K562 (cell line): ENCODE measurements around the gene GALNT18. TPM values are rescaled to one million over a fixed set of nuclear protein-coding genes. Genes with fewer than 3 reads are reported as not detected.

Source experiments
- ATAC-seq: fragments of 200-7000 bp; cut with Tn5 transposase; 3 replicates; pipeline ENCODE4 v1.9.1; 2020; ENCODE audit warnings: moderate library complexity
- BruUV-seq: library from RNA; stranded (reverse); fragments of 400-500 nt; replicated peaks from 2 replicates; lab custom pipeline; 2021; lab: Mats Ljungman, UMichigan
- CTCF ChIA-PET: fragments of 300-600 bp; formaldehyde crosslinking; extraction: SDS; loops from one replicate; lab custom pipeline; 2021; ENCODE audit warnings: low intra/inter-chr PET ratio; lab: Yijun Ruan, JAX
- POLR2A ChIA-PET: fragments of 300-600, 350-650 bp; sonication (Branson Sonifier 250); formaldehyde crosslinking; extraction: SDS; loops from one replicate; lab custom pipeline; 2021; ENCODE audit warnings: antibody characterized with exemption, inconsistent platforms; lab: Yijun Ruan, JAX
- DNase-seq, 4 experiments: peaks; one replicate each; pipeline versions ENCODE4 v3.0.0 to v3.0.0-alpha.2; 2011 to 2018; ENCODE audit warnings: low spot score in 3 of 4, mixed read lengths in 3 of 4; ENCODE audit errors: extremely low read depth in 1 of 4
- FAIRE-seq: peaks from 2 replicates; lab custom pipeline; 2011; peaks lifted over from hg19 to GRCh38; lab: Jason Lieb, UNC
- H2AFZ ChIP-seq: 2 replicates; pipeline ENCODE4 v1.6.0; 2011; ENCODE audit warnings: low read depth, low read length, control low read depth, inconsistent platforms
- H3K27ac ChIP-seq: fragments of 200-600 bp; 3 replicates; pipeline ENCODE4 v1.8.0; 2011; ENCODE audit warnings: low read depth, mild to moderate bottlenecking, control low read depth, inconsistent platforms, low read length, moderate library complexity, mixed read lengths; ENCODE audit errors: extremely low read depth
- H3K27me3 ChIP-seq, 2 experiments: fragments of 300-600 bp in 1 of 2; 2 replicates in 1 of 2; 3 replicates in 1 of 2; pipeline versions ENCODE4 v1.6.0 to v1.8.0; 2011; ENCODE audit warnings: inconsistent platforms in 2 of 2, low read length in 2 of 2, mild to moderate bottlenecking in 1 of 2, mixed read lengths in 1 of 2, moderate library complexity in 1 of 2; ENCODE audit not compliant: control insufficient read depth in 2 of 2, insufficient read depth in 2 of 2
- H3K36me3 ChIP-seq: fragments of 300-600 bp; 3 replicates; pipeline ENCODE4 v1.8.0; 2011; ENCODE audit warnings: mild to moderate bottlenecking, low read length, inconsistent platforms; ENCODE audit not compliant: control insufficient read depth, insufficient read depth
- H3K4me1 ChIP-seq, 2 experiments: fragments of 200-600 bp in 1 of 2; replicated peaks in 1 of 2; 2 replicates in 1 of 2; 3 replicates in 1 of 2; pipeline versions ENCODE4 v1.5.1 to v1.8.0; 2011; ENCODE audit warnings: inconsistent platforms in 2 of 2, low read length in 2 of 2, mild to moderate bottlenecking in 1 of 2, mixed read lengths in 1 of 2, moderate library complexity in 1 of 2; ENCODE audit not compliant: control insufficient read depth in 2 of 2, insufficient read depth in 2 of 2
- H3K4me2 ChIP-seq: 2 replicates; pipeline ENCODE4 v1.6.1; 2011; ENCODE audit warnings: low read length, control low read depth, inconsistent platforms, mixed read lengths; ENCODE audit not compliant: insufficient read depth
- H3K4me3 ChIP-seq: fragments of 200-600 bp; sonication (generic), shearing (Covaris generic); 2 replicates; pipeline ENCODE4 v1.5.1; 2016; ENCODE audit warnings: control low read depth, inconsistent platforms
- H3K79me2 ChIP-seq: fragments of 200-600 bp; 3 replicates; pipeline ENCODE4 v1.8.0; 2011; ENCODE audit warnings: low read length, inconsistent platforms; ENCODE audit not compliant: control insufficient read depth, insufficient read depth
- H3K9ac ChIP-seq, 2 experiments: 2 replicates each; pipeline versions ENCODE4 v1.6.0 to v1.6.1; 2011; ENCODE audit warnings: low read depth in 2 of 2, low read length in 2 of 2, control low read depth in 1 of 2, inconsistent platforms in 1 of 2, mild to moderate bottlenecking in 1 of 2, mixed read lengths in 1 of 2; ENCODE audit not compliant: insufficient read depth in 1 of 2
- H3K9me1 ChIP-seq: one replicate; pipeline ENCODE4 v1.6.0; 2011; ENCODE audit warnings: inconsistent platforms, mild to moderate bottlenecking, low read length, moderate library complexity; ENCODE audit not compliant: control insufficient read depth, insufficient read depth
- H3K9me3 ChIP-seq: replicated peaks from 2 replicates; pipeline ENCODE4 v1.5.1; 2011; ENCODE audit warnings: low read depth, low read length, inconsistent platforms; ENCODE audit not compliant: control insufficient read depth, insufficient read depth
- H4K20me1 ChIP-seq: replicated peaks from 2 replicates; pipeline ENCODE4 v1.6.1; 2011; ENCODE audit warnings: low read length, inconsistent platforms, mixed read lengths; ENCODE audit not compliant: control insufficient read depth, insufficient read depth
- CC2D1A ChIP-seq: fragments of 450-650 bp; IDR thresholded peaks from 2 replicates; pipeline ENCODE4 v1.6.1; 2017; ENCODE audit warnings: mild to moderate bottlenecking
- ETS2 ChIP-seq: IDR thresholded peaks from 2 replicates; pipeline ENCODE4 v1.6.1; 2016; ENCODE audit warnings: borderline replicate concordance, missing genetic modification characterization, mild to moderate bottlenecking, moderate library complexity, missing compliant biosample characterization; ENCODE audit not compliant: poor library complexity, severe bottlenecking
- FOXA3 ChIP-seq, 2 experiments: fragments of 450-650 bp in 1 of 2; sonication (generic) in 1 of 2; formaldehyde crosslinking; IDR thresholded peaks in 1 of 2; conservative IDR thresholded peaks in 1 of 2; 2 replicates each; pipeline versions ENCODE4 v1.4.0 to v1.8.0; 2020 to 2022; ENCODE audit warnings: mild to moderate bottlenecking in 2 of 2, missing genetic modification reagents in 1 of 2
- HDGF ChIP-seq: fragments of 450-650 bp; IDR thresholded peaks from 2 replicates; pipeline ENCODE4 v1.6.1; 2016
- HMG20A ChIP-seq: fragments of 450-650 bp; formaldehyde crosslinking; conservative IDR thresholded peaks from 2 replicates; pipeline ENCODE4 v1.4.0; 2020; ENCODE audit warnings: mild to moderate bottlenecking, mixed read lengths
- HNRNPH1 ChIP-seq: fragments of 200-400 bp; formaldehyde crosslinking; optimal IDR thresholded peaks from 2 replicates; pipeline ENCODE3; 2017; ENCODE audit warnings: low read depth, mild to moderate bottlenecking, low read length, moderate library complexity
- ID3 ChIP-seq, 2 experiments: fragments of 250-450 bp in 1 of 2; fragments of 450-650 bp in 1 of 2; sonication (Bioruptor Pico) in 1 of 2; IDR thresholded peaks; 2 replicates each; pipeline versions ENCODE4 v1.6.1 to v1.8.0; 2016 to 2021; ENCODE audit warnings: mild to moderate bottlenecking in 2 of 2, moderate library complexity in 2 of 2, missing compliant biosample characterization in 1 of 2, missing genetic modification characterization in 1 of 2
- NCOA4 ChIP-seq: fragments of 450-650 bp; IDR thresholded peaks from 2 replicates; pipeline ENCODE4 v1.6.1; 2018; ENCODE audit warnings: mild to moderate bottlenecking; ENCODE audit not compliant: partially characterized antibody
- PRMT5 ChIP-seq: sonication (generic); formaldehyde crosslinking; IDR thresholded peaks from 2 replicates; pipeline ENCODE4 v1.5.0; 2020; ENCODE audit warnings: missing genetic modification reagents
- RBM25 ChIP-seq: fragments of 200-400 bp; formaldehyde crosslinking; IDR thresholded peaks from 2 replicates; pipeline ENCODE4 v1.6.1; 2018; ENCODE audit warnings: low read length, low read depth, moderate library complexity; ENCODE audit not compliant: severe bottlenecking
- SIRT6 ChIP-seq: IDR thresholded peaks from one replicate; pipeline ENCODE4 v1.6.1; 2012; ENCODE audit warnings: low read depth, mild to moderate bottlenecking, control low read depth, inconsistent platforms, low read length, moderate library complexity
- SMARCA5 ChIP-seq: fragments of 450-650 bp; IDR thresholded peaks from 2 replicates; pipeline ENCODE4 v1.6.1; 2016
- SRF ChIP-seq, 2 experiments: fragments of 250-450, 450-650 bp in 1 of 2; sonication (Bioruptor Pico) in 1 of 2; sonication (generic) in 1 of 2; formaldehyde crosslinking; IDR thresholded peaks; 2 replicates each; pipeline versions ENCODE4 v1.5.0 to v1.5.1; 2020 to 2022; ENCODE audit warnings: mild to moderate bottlenecking in 1 of 2, missing genetic modification reagents in 1 of 2
- THAP12 ChIP-seq: fragments of 250-450 bp; sonication (Bioruptor Pico); IDR thresholded peaks from 2 replicates; pipeline ENCODE4 v1.9.0; 2021; ENCODE audit warnings: mild to moderate bottlenecking, inconsistent platforms
- VEZF1 ChIP-seq: fragments of 200-800 bp; sonication (Bioruptor generic); IDR thresholded peaks from 2 replicates; pipeline ENCODE4 v1.6.1; 2017; ENCODE audit warnings: missing genetic modification characterization, missing compliant biosample characterization
- ZC3H8 ChIP-seq: fragments of 450-650 bp; IDR thresholded peaks from 2 replicates; pipeline ENCODE4 v1.6.1; 2017
- ZKSCAN3 ChIP-seq: fragments of 250-450 bp; sonication (Bioruptor Pico); IDR thresholded peaks from 2 replicates; pipeline ENCODE4 v1.4.0; 2020
- ZNF146 ChIP-seq: IDR thresholded peaks from one replicate; pipeline ENCODE4 v1.6.1; 2018; ENCODE audit warnings: missing compliant biosample characterization; ENCODE audit not compliant: unreplicated experiment
- WGBS: fragments of 100-300 bp; shearing (Covaris generic); methylation state at CpG from one replicate; pipeline ENCODE4 v1.1.6; 2016; ENCODE audit warnings: low coverage, mixed read lengths; ENCODE audit not compliant: insufficient coverage; ENCODE audit errors: missing lambda C conversion rate; 5-methylcytosine and 5-hydroxymethylcytosine counted together
- in situ Hi-C: fragments of 300-500 bp; cut with MboI; formaldehyde crosslinking; loops from 4 replicates; pipeline ENCODE4 v1.15.0; 2018; ENCODE audit warnings: inconsistent platforms, mixed read lengths
- intact Hi-C: fragments of 100-400 bp; cut with micrococcal nuclease; formaldehyde crosslinking; loops from 2 replicates; pipeline ENCODE4 v1.14.2; 2022
- polyA plus RNA-seq, 8 experiments: library from polyadenylated mRNA; depleted of rRNA in 4 of 8; stranded (reverse) in 5 of 8; unstranded in 3 of 8; fragments of >200 nt; fragmentation: Nextera tagmentation in 2 of 8; fragmentation: Illumina TruSeq in 1 of 8; extraction: Ambion mirVana in 2 of 8; extraction: Trizol in 1 of 8; gene quantifications; 2 replicates each; pipeline versions ENCODE4 v1.2.1 to v1.2.3, GENCODE V29; 2011 to 2014; ENCODE audit warnings: inconsistent platforms in 1 of 8, missing spikeins in 1 of 8
- total RNA-seq, 7 experiments: library from RNA; depleted of rRNA in 6 of 7; stranded (reverse); fragments of >200 nt in 6 of 7; fragmentation: Illumina TruSeq in 2 of 7; extraction: Trizol in 2 of 7; gene quantifications; 2 replicates each; pipeline versions ENCODE4 v1.2.1 to v1.2.3, GENCODE V29; 2011 to 2021; ENCODE audit warnings: low replicate concordance in 1 of 7

Gene GALNT18
- total and polyA plus RNA-seq, 9 of the 15 experiments (the other 6 are each of a cell fraction or from before 2014, with no cell fraction given), result not detected

GRCh38 chr11:11241284-11241683, 380.5 kb downstream of the GALNT18 start:
- Histone ChIP-seq H3K79me2 (no peaks in the 10 kb centered on the region), H4K20me1 (no peaks in the 10 kb centered on the region)
- no peak for TF ChIP-seq ZC3H8
- no peak for TF ChIP-seq CC2D1A
- TF ChIP-seq HDGF, result no peak
- no peak for TF ChIP-seq ID3 (CRISPR knock-in tag; IDR thresholded peaks at IDR 0.05)
- TF ChIP-seq ID3 (tag; IDR thresholded peaks at IDR 0.05), result no peak
- no peak for TF ChIP-seq ZKSCAN3 (CRISPR knock-in tag)
- no peak for TF ChIP-seq HNRNPH1
- TF ChIP-seq NCOA4, result no peak
- TF ChIP-seq SRF (CRISPR knock-in tag; IDR thresholded peaks at IDR 0.05), result peak in 1 of 2 experiments; percentile 65; a peak in 1 of 4 replicates
- TF ChIP-seq FOXA3 (CRISPR knock-in tag; conservative IDR thresholded peaks at IDR 0.05 in 1 of 2, IDR thresholded peaks at IDR 0.05 in 1 of 2), result no peak
- TF ChIP-seq THAP12 (CRISPR knock-in tag), result no peak
- TF ChIP-seq ZNF146 (CRISPR knock-in tag), result peak; percentile 88
- no peak for TF ChIP-seq SIRT6
- TF ChIP-seq VEZF1 (CRISPR knock-in tag), result no peak
- peak; percentile 63 for TF ChIP-seq RBM25
- TF ChIP-seq SMARCA5, result no peak
- TF ChIP-seq HMG20A (CRISPR knock-in tag), result no peak
- TF ChIP-seq PRMT5 (CRISPR knock-in tag), result no peak
- TF ChIP-seq ETS2 (tag), result no peak
- TF ChIP-seq, all 486 proteins: peak for 3
- H3K4me1 ChIP-seq, result no peaks in the 10 kb centered on the region
- no peak overlapping the region for H2AFZ ChIP-seq
- DNase-seq (no peak), ATAC-seq (no peak), FAIRE-seq (no peak)
- no peak overlapping the region for H3K27ac ChIP-seq
- H3K36me3 ChIP-seq, result no peaks in the 10 kb centered on the region
- peaks cover 0 to 10% of the 10 kb centered on the region in 2 experiments; a peak in 3 of 5 replicates for H3K27me3 ChIP-seq
- 0% methylated on average over 2 of the region's 2 CpGs for WGBS
- CTCF ChIA-PET, result no interaction called here
- no peaks in the 10 kb centered on the region for H3K9me1 ChIP-seq
- intact Hi-C loops, result no loop called here
- H3K4me3 ChIP-seq, result no peak overlapping the region
- POLR2A ChIA-PET, result no interaction called here
- in situ Hi-C loops, result no loop called here
- no peak overlapping the region for H3K4me2 ChIP-seq
- BruUV-seq, result no TSS peak
- H3K9me3 ChIP-seq, result no peaks in the 10 kb centered on the region
- H3K9ac ChIP-seq, result no peak overlapping the region
